Measurements from ENCODE around the gene TPX2. TPM values are rescaled to one million over a fixed set of nuclear protein-coding genes. Genes with fewer than 3 reads are reported as not detected.

TPX2 gene
- total and polyA plus RNA-seq, 2 experiments from 2014 or later = 12.3 to 120 TPM

DNA sequence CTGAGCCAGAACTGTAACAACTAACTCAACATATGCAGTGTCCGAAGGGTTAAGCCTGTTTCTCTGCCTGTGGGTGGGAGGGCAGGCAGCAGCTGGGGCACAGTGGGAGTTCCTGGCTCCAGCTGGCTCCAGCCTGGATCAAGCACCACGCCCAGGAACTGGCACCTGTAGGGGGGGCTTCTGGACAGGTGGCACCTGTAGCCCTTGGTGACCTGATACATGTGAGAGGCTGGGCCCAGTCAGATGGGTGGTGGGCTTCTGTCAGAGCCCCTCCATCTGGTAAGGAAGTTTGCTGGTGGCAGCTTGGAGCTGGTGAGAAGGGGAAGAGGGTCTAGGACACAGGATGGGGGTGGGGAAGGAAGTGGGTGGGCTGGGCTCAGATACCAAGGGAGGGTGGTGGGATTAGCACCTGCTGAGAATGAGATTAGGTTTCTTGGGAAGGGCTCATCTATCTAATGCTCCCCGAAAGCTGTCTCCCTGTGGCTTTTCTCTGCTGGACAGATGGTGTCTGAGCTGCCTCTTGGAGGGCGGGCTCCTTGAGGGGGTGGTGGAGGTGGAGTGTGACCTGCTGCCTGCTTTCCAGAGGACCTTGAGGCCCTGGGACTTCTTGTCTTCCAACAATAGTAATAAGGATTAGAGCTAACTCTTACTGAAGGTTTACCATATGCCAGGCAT is 45.0 kb upstream of the TPX2 start:
- H3K9me3 ChIP-seq (ENCODE audit: low read depth) = no peaks in the 10 kb centered on the region
- H3K27ac ChIP-seq = no peak overlapping the region
- no peaks in the 10 kb centered on the region for H3K27me3 ChIP-seq
- DNase-seq (ENCODE audit: low read depth in 1 of 2, low spot score in 1 of 2) = no peak
- no peaks in the 10 kb centered on the region for H3K36me3 ChIP-seq
- H3K4me1 ChIP-seq (ENCODE audit: low read depth) = peaks cover 10% of the 10 kb centered on the region
- TF ChIP-seq, protein P1, sequence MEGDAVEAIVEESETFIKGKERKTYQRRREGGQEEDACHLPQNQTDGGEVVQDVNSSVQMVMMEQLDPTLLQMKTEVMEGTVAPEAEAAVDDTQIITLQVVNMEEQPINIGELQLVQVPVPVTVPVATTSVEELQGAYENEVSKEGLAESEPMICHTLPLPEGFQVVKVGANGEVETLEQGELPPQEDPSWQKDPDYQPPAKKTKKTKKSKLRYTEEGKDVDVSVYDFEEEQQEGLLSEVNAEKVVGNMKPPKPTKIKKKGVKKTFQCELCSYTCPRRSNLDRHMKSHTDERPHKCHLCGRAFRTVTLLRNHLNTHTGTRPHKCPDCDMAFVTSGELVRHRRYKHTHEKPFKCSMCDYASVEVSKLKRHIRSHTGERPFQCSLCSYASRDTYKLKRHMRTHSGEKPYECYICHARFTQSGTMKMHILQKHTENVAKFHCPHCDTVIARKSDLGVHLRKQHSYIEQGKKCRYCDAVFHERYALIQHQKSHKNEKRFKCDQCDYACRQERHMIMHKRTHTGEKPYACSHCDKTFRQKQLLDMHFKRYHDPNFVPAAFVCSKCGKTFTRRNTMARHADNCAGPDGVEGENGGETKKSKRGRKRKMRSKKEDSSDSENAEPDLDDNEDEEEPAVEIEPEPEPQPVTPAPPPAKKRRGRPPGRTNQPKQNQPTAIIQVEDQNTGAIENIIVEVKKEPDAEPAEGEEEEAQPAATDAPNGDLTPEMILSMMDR (IDR thresholded peaks at IDR 0.05; ENCODE audit: low read depth, low read length) = no peak
- no peak overlapping the region for H3K4me3 ChIP-seq

DNA sequence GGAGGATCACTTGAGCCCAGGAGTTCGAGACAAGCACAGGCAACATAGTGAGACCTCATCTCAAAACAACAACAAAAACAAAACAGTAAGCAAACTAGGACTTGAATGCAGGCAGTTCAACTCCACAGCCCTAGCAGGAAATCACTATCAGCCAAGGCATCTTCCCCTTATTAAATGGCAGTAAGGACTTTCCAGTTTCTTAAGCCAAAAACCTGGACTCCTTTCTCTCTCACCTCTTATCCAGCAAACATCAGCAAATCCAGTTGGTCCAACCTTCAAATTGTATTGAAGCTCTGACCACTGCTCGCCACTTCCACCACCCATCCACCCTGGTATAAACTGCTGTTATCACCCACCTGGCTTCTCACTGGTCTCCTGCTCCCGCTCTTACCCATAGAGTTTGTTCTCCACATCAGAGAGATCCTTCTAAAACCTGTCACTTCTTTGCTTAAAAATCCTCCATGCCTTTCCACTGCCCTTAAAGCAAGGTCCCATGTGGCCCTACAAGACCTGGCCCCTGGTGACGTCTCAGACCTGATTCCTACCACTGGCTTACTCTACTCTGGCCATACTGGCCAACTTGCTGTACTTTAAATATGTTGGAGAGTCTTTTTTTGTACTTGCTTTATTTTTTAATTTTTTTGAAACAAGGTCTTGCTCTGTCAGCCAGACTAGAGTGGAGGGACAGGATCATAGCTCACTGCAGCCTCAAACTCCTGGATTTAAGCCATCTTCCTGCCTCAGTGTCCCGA is 44.1 kb upstream of the TPX2 start:
- Histone ChIP-seq H3K27me3 (no peaks in the 10 kb centered on the region), H3K27ac (no peak overlapping the region)

DNA sequence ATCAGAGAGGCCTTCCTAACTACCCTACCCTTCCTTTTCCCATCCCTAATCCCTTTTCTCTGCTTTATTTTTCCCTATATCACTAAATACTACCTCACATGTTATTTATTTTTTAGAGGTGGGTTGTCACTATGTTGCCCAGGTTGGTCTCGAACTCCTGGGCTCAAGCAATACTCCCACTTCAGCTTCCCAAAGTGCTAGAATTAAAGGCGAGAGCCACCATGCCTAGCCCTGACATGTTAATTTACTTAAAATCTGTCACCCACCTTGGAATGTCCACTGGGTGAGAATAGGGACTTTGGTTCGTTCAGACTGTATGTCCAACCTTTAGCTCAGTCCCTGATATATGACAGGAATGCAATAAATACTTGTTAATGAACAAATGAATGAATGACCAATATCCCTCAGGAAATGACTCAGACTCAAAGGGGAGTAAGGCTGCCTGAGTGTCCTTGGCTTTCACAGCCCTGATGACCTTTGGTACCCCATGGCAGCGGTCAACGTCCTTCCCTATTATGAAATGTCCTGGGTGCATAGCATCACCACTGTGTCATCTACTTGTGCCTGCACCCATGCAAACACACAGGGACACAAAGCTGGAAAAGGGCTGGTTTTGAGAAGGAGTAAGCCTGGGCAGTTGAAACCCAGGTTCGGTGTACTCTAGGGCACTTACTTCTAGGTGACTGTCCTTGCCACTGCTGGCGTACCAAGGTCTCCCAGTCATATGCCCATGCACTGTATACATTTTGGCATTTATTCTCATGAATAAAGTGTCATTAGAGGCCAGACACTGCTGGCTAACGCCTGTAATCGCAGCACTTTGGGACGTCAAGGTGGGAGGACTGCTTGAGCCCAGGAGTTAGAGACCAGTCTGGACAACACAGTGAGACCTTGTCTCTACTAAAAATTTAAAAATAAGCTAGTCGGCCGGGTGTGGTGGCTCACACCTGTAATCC is 43.0 kb upstream of the TPX2 start:
- peaks cover 10% of the 10 kb centered on the region for H3K4me1 ChIP-seq (ENCODE audit: low read depth)
- H3K27ac ChIP-seq = no peak overlapping the region

More for the DNA sequence above, 44.1 kb upstream of the TPX2 start:
- H3K36me3 ChIP-seq = no peaks in the 10 kb centered on the region
- no peaks in the 10 kb centered on the region for H3K9me3 ChIP-seq (ENCODE audit: low read depth)
- DNase-seq (ENCODE audit: low read depth in 1 of 2, low spot score in 1 of 2) = no peak
- H3K4me1 ChIP-seq (ENCODE audit: low read depth) = peaks cover 10% of the 10 kb centered on the region
- TF ChIP-seq, protein P1 (IDR thresholded peaks at IDR 0.05; ENCODE audit: low read depth, low read length) = no peak
- no peak overlapping the region for H3K4me3 ChIP-seq

DNA sequence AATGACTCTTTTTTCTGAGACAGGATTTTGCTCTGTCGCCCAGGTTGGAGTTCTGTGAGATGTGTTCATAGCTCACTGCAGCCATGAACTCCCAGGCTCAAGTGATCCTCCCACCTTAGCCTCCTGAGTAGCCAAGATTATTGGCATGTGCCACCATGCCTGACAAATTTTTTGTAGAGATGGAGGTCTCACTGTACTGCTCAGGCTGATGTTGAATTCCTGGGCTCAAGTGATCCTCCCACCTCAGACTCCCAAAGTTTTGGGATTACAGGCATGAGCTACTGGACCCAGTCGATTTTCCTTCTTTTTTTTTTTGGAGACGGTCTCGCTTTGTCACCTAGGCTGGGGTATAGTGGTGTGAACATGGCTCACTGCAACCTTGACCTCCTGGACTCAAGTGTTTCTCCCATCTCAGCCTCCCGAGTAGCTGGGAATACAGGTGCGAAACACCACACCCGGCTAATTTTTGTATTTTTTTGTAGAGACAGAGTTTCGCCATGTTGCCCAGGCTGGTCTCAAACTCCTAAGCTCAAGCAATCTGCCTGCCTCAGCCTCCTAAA is 40.8 kb upstream of the TPX2 start:
- H3K9me3 ChIP-seq (ENCODE audit: low read depth) = no peaks in the 10 kb centered on the region

More for the DNA sequence above, 43.0 kb upstream of the TPX2 start:
- Histone ChIP-seq H3K36me3 (no peaks in the 10 kb centered on the region), H3K4me3 (no peak overlapping the region), H3K9me3 (ENCODE audit: low read depth) (no peaks in the 10 kb centered on the region), H3K27me3 (no peaks in the 10 kb centered on the region)
- peak in 1 of 2 donors; percentile 45 for DNase-seq (ENCODE audit: low read depth in 1 of 2, low spot score in 1 of 2)
- TF ChIP-seq, protein P1 (IDR thresholded peaks at IDR 0.05; ENCODE audit: low read depth, low read length) = no peak

More for the DNA sequence above, 40.8 kb upstream of the TPX2 start:
- no peak for DNase-seq (ENCODE audit: low read depth in 1 of 2, low spot score in 1 of 2)
- H3K27ac ChIP-seq = no peak overlapping the region
- H3K4me1 ChIP-seq (ENCODE audit: low read depth) = peaks cover 4% of the 10 kb centered on the region
- no peaks in the 10 kb centered on the region for H3K27me3 ChIP-seq
- H3K4me3 ChIP-seq = no peak overlapping the region
- no peaks in the 10 kb centered on the region for H3K36me3 ChIP-seq
- TF ChIP-seq, protein P1 (IDR thresholded peaks at IDR 0.05; ENCODE audit: low read depth, low read length) = no peak
